ENCODE results near the gene EML6. TPM values are rescaled to one million over a fixed set of nuclear protein-coding genes. Genes with fewer than 3 reads are reported as not detected.

EML6 gene
- total and polyA plus RNA-seq, 10 of the 15 experiments (the other 5 are each of a cell fraction or from before 2014, with no cell fraction given): 0.09 to 0.67 (median 0.21) TPM

DNA sequence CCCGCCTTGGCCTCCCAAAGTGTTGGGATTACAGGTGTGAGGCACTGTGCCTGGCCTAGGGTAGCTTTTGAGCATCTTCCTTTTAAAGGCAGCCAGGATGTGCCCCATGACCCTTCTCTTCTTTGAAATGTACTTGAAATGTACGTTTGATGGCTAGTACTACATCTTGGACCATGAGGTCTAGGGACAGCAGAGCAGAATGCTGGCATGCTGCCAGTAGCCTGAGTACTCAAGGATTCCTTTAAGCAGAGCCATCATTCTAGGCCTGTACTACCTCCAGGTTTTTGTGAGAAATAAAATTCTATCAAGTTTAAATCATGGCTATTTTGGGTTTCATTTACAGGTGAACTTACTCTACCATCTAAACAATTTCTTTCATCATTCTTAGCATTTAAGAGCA is 2.9 kb upstream of the EML6 start:
- 42% methylated on average over 2 of the region's 2 CpGs for WGBS (ENCODE audit: insufficient coverage, insufficient replicate concordance, low lambda C conversion rate, missing lambda C conversion rate)
- Histone ChIP-seq H2AFZ (ENCODE audit: control insufficient read depth, low read depth, low read length) (no peak overlapping the region), H3K27ac (ENCODE audit: control insufficient read depth, insufficient read depth) (no peak overlapping the region), H3K9me3 (replicated peaks; ENCODE audit: control insufficient read depth, insufficient read depth, low read length) (no peaks in the 10 kb centered on the region), H3K4me1 (ENCODE audit: control insufficient read depth, insufficient read depth, low read length) (no peaks in the 10 kb centered on the region), H3K79me2 (ENCODE audit: control insufficient read depth, insufficient read depth, low read length) (no peaks in the 10 kb centered on the region), H3K9ac (ENCODE audit: control insufficient read depth, insufficient read depth, low read length) (no peak overlapping the region), H4K20me1 (ENCODE audit: control insufficient read depth, insufficient read depth) (no peaks in the 10 kb centered on the region), H3K4me3 (no peak overlapping the region), H3K4me2 (ENCODE audit: control insufficient read depth, insufficient read depth) (no peak overlapping the region), H3K27me3 (replicated peaks in 1 of 2; ENCODE audit: control insufficient read depth in 2 of 2, insufficient read depth in 2 of 2, low read length in 1 of 2) (peaks cover 3 to 8% of the 10 kb centered on the region in 2 experiments), H3K36me3 (ENCODE audit: control insufficient read depth in 2 of 2, insufficient read depth in 2 of 2, low read length in 1 of 2) (no peaks in the 10 kb centered on the region)
- ChIA-PET SMC1A (ENCODE audit: uncharacterized antibody, unreplicated experiment) (interaction anchor here (0.9 to 1.1 kb wide), 2 partner anchors 16 to 195 kb away, joined by 3 read pairs; no protein-coding TSS in a partner anchor), POLR2A (no interaction called here), RAD21 (ENCODE audit: unreplicated experiment) (no interaction called here), CTCF (no interaction called here)
- ATAC-seq (no peak), FAIRE-seq (no peak), DNase-seq (ENCODE audit: low read depth, low spot score) (no peak)
- TF ChIP-seq YY1 (IDR thresholded peaks at IDR 0.05; ENCODE audit: low read depth, low read length) (no peak), NR2C1 (IDR thresholded peaks at IDR 0.05) (no peak), BCL11A (IDR thresholded peaks at IDR 0.05; ENCODE audit: low read depth, low read length) (no peak), SKIL (IDR thresholded peaks at IDR 0.05; ENCODE audit: low read depth, poor library complexity, severe bottlenecking) (no peak), TBL1XR1 (IDR thresholded peaks at IDR 0.05; ENCODE audit: low read depth, low read length) (no peak), MYB (IDR thresholded peaks at IDR 0.05; ENCODE audit: borderline replicate concordance, low read depth, low read length) (no peak), WRNIP1 (IDR thresholded peaks at IDR 0.05; ENCODE audit: borderline replicate concordance, low read depth, low read length) (no peak), POLR2A (IDR thresholded peaks at IDR 0.05; ENCODE audit: low read depth, low read length) (no peak), DPF2 (IDR thresholded peaks at IDR 0.05) (no peak), RAD21 (IDR thresholded peaks at IDR 0.05; ENCODE audit: insufficient read depth, low read depth, low read length) (no peak), EZH2 (IDR thresholded peaks at IDR 0.05; ENCODE audit: borderline replicate concordance, control insufficient read depth, low read depth, low read length) (no peak), ZNF622 (IDR thresholded peaks at IDR 0.05) (no peak), SUZ12 (IDR thresholded peaks at IDR 0.05; ENCODE audit: unreplicated experiment) (no peak)
- TF ChIP-seq, protein P1, sequence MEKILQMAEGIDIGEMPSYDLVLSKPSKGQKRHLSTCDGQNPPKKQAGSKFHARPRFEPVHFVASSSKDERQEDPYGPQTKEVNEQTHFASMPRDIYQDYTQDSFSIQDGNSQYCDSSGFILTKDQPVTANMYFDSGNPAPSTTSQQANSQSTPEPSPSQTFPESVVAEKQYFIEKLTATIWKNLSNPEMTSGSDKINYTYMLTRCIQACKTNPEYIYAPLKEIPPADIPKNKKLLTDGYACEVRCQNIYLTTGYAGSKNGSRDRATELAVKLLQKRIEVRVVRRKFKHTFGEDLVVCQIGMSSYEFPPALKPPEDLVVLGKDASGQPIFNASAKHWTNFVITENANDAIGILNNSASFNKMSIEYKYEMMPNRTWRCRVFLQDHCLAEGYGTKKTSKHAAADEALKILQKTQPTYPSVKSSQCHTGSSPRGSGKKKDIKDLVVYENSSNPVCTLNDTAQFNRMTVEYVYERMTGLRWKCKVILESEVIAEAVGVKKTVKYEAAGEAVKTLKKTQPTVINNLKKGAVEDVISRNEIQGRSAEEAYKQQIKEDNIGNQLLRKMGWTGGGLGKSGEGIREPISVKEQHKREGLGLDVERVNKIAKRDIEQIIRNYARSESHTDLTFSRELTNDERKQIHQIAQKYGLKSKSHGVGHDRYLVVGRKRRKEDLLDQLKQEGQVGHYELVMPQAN (conservative IDR thresholded peaks at IDR 0.05): no peak
- intact Hi-C loops (cut with micrococcal nuclease; ENCODE audit: unreplicated experiment) (no loop called here), in situ Hi-C loops (cut with MboI) (loop anchor here (25.0 kb wide), 1 partner anchor 608 kb away; the partner anchor contains the start of gene ACYP2)
- no TSS peak for BruUV-seq (replicated peaks)

Measured in GM12878 (cell line).